Omental fat pad (tissue), 4 donors: ENCODE measurements around the gene OR5B3. TPM values are rescaled to one million over a fixed set of nuclear protein-coding genes. Genes with fewer than 3 reads are reported as not detected.

Source experiments
- ATAC-seq: fragments of 150-250 bp; one replicate; pipeline ENCODE4 v1.9.1; 2016; ENCODE audit warnings: mild to moderate bottlenecking, moderate library complexity; ENCODE audit not compliant: low FRiP score
- DNase-seq: peaks from one replicate; pipeline ENCODE4 v3.0.0-alpha.2; 2019; ENCODE audit warnings: low spot score
- CTCF ChIP-seq, 3 donors: fragments of 450-650 bp; IDR thresholded peaks; one replicate each; pipeline ENCODE4 v1.5.1; 2016 to 2017; ENCODE audit warnings: antibody characterized with exemption in 3 of 3, mild to moderate bottlenecking in 3 of 3, moderate library complexity in 2 of 3
- total RNA-seq, 4 donors: library from RNA; depleted of rRNA; stranded (reverse); fragments of >200 nt; gene quantifications; one replicate each; pipeline ENCODE4 v1.1.0, GENCODE V29; 2016

Gene OR5B3
- not detected for total RNA-seq

- DNase-seq (no peak), ATAC-seq (no peak)
- no peak for TF ChIP-seq CTCF (IDR thresholded peaks at IDR 0.05)
Measured at GRCh38 chr11:58406774-58407173, at the start of gene OR5B3. Gene OR5B3, minus strand, starts transcription at chr11:58406874. Its CDS starts 3,465 bp downstream, at chr11:58403409.

- no peak for ATAC-seq
- no peak for DNase-seq
- TF ChIP-seq CTCF (IDR thresholded peaks at IDR 0.05) = no peak
Measured at GRCh38 chr11:58451585-58451984, 44.9 kb upstream of the OR5B3 start.

- ATAC-seq (no peak), DNase-seq (no peak)
- TF ChIP-seq CTCF (IDR thresholded peaks at IDR 0.05) = no peak
Measured at GRCh38 chr11:58446294-58446693, 39.6 kb upstream of the OR5B3 start.

- no peak for TF ChIP-seq CTCF (IDR thresholded peaks at IDR 0.05)
- no peak for DNase-seq
- no peak for ATAC-seq
Measured at GRCh38 chr11:58444300-58444699, 37.6 kb upstream of the OR5B3 start.

- ATAC-seq (no peak), DNase-seq (no peak)
- TF ChIP-seq CTCF (IDR thresholded peaks at IDR 0.05) = no peak
Measured at GRCh38 chr11:58442136-58442535, 35.5 kb upstream of the OR5B3 start, which contains the start of gene OR5B12. Gene OR5B12, minus strand, starts transcription at chr11:58442236. Its CDS starts 2,085 bp downstream, at chr11:58440151.

- no peak for TF ChIP-seq CTCF (IDR thresholded peaks at IDR 0.05)
- DNase-seq (no peak), ATAC-seq (no peak)
Measured at GRCh38 chr11:58438486-58438885, 31.8 kb upstream of the OR5B3 start.

- ATAC-seq = no peak
- no peak for TF ChIP-seq CTCF (IDR thresholded peaks at IDR 0.05)
- no peak for DNase-seq
Measured at GRCh38 chr11:58434217-58434616, 27.5 kb upstream of the OR5B3 start.
